Measurements from ENCODE around the gene ZNF473. TPM values are rescaled to one million over a fixed set of nuclear protein-coding genes. Genes with fewer than 3 reads are reported as not detected.

The ZNF473 gene
- total RNA-seq, 1 donor from 2014 or later: 9.7 TPM

GRCh38 chr19:50051964-50052363 is 26.2 kb downstream of the ZNF473 start:
- no peak overlapping the region for H3K4me3 Mint-ChIP-seq (ENCODE audit: unreplicated experiment)
- no peaks in the 10 kb centered on the region for H3K27me3 ChIP-seq (ENCODE audit: insufficient read depth, low read length)
- H3K36me3 ChIP-seq (ENCODE audit: insufficient read depth, low read length): peaks cover 10% of the 10 kb centered on the region
- TF ChIP-seq CTCF (IDR thresholded peaks at IDR 0.05; ENCODE audit: insufficient read depth, low read depth, low read length) (no peak), EZH2 (IDR thresholded peaks at IDR 0.05; ENCODE audit: insufficient read depth, low read length) (no peak)
- H2AFZ ChIP-seq (ENCODE audit: low read depth, low read length): no peak overlapping the region
- DNase-seq (ENCODE audit: low read depth) (no peak), FAIRE-seq (no peak)
- H3K27me3 Mint-ChIP-seq (ENCODE audit: low read depth, unreplicated experiment): no peaks in the 10 kb centered on the region
- H3K9ac ChIP-seq (ENCODE audit: low read length): no peak overlapping the region
- no peaks in the 10 kb centered on the region for H3K79me2 ChIP-seq (ENCODE audit: insufficient read depth, low read length)
- no peaks in the 10 kb centered on the region for H3K4me1 Mint-ChIP-seq (ENCODE audit: low read depth, unreplicated experiment)
- H3K4me2 ChIP-seq (ENCODE audit: low read length): no peak overlapping the region
- no peak overlapping the region for H3K27ac Mint-ChIP-seq (ENCODE audit: unreplicated experiment)
- H3K4me1 ChIP-seq (ENCODE audit: insufficient read depth, low read length): no peaks in the 10 kb centered on the region
- no peak overlapping the region for H3K4me3 ChIP-seq (ENCODE audit: insufficient read depth, low read depth, low read length)
- H3K36me3 Mint-ChIP-seq (ENCODE audit: low read depth, unreplicated experiment): peaks cover 30% of the 10 kb centered on the region
- no peaks in the 10 kb centered on the region for H4K20me1 ChIP-seq (ENCODE audit: insufficient read depth, low read length)
- H3K27ac ChIP-seq (ENCODE audit: low read depth, low read length): no peak overlapping the region
- H3K9me3 ChIP-seq (ENCODE audit: insufficient read depth, low read depth, low read length): peaks cover 17% of the 10 kb centered on the region
- peaks cover 28% of the 10 kb centered on the region for H3K9me3 Mint-ChIP-seq (ENCODE audit: unreplicated experiment)

- no peaks in the 10 kb centered on the region for H3K27me3 Mint-ChIP-seq (ENCODE audit: low read depth, unreplicated experiment)
- TF ChIP-seq EZH2 (IDR thresholded peaks at IDR 0.05; ENCODE audit: insufficient read depth, low read length) (no peak), CTCF (IDR thresholded peaks at IDR 0.05; ENCODE audit: insufficient read depth, low read depth, low read length) (no peak)
- FAIRE-seq (no peak), DNase-seq (ENCODE audit: low read depth) (no peak)
- H2AFZ ChIP-seq (ENCODE audit: low read depth, low read length): no peak overlapping the region
- H3K4me3 ChIP-seq (ENCODE audit: insufficient read depth, low read depth, low read length): no peak overlapping the region
- no peaks in the 10 kb centered on the region for H3K4me1 ChIP-seq (ENCODE audit: insufficient read depth, low read length)
- no peak overlapping the region for H3K27ac ChIP-seq (ENCODE audit: low read depth, low read length)
- H3K4me1 Mint-ChIP-seq (ENCODE audit: low read depth, unreplicated experiment): no peaks in the 10 kb centered on the region
- H3K4me3 Mint-ChIP-seq (ENCODE audit: unreplicated experiment): no peak overlapping the region
- no peaks in the 10 kb centered on the region for H3K79me2 ChIP-seq (ENCODE audit: insufficient read depth, low read length)
- H3K9me3 ChIP-seq (ENCODE audit: insufficient read depth, low read depth, low read length): peaks cover 8% of the 10 kb centered on the region
- peaks cover 18% of the 10 kb centered on the region for H3K36me3 Mint-ChIP-seq (ENCODE audit: low read depth, unreplicated experiment)
- no peak overlapping the region for H3K27ac Mint-ChIP-seq (ENCODE audit: unreplicated experiment)
- no peak overlapping the region for H3K4me2 ChIP-seq (ENCODE audit: low read length)
- H3K27me3 ChIP-seq (ENCODE audit: insufficient read depth, low read length): no peaks in the 10 kb centered on the region
- no peaks in the 10 kb centered on the region for H4K20me1 ChIP-seq (ENCODE audit: insufficient read depth, low read length)
- no peak overlapping the region for H3K9ac ChIP-seq (ENCODE audit: low read length)
- peaks cover 18% of the 10 kb centered on the region for H3K9me3 Mint-ChIP-seq (ENCODE audit: unreplicated experiment)
- no peaks in the 10 kb centered on the region for H3K36me3 ChIP-seq (ENCODE audit: insufficient read depth, low read length)
Observed at GRCh38 chr19:50053119-50053518, 27.3 kb downstream of the ZNF473 start.

GRCh38 chr19:50058425-50058824 is 32.6 kb downstream of the ZNF473 start:
- Mint-ChIP-seq H3K36me3 (ENCODE audit: low read depth, unreplicated experiment) (no peaks in the 10 kb centered on the region), H3K4me1 (ENCODE audit: low read depth, unreplicated experiment) (no peaks in the 10 kb centered on the region), H3K4me3 (ENCODE audit: unreplicated experiment) (no peak overlapping the region), H3K27me3 (ENCODE audit: low read depth, unreplicated experiment) (no peaks in the 10 kb centered on the region), H3K27ac (ENCODE audit: unreplicated experiment) (no peak overlapping the region), H3K9me3 (ENCODE audit: unreplicated experiment) (peaks cover 33% of the 10 kb centered on the region)
- no peak overlapping the region for H3K9ac ChIP-seq (ENCODE audit: low read length)
- H3K27me3 ChIP-seq (ENCODE audit: insufficient read depth, low read length): no peaks in the 10 kb centered on the region
- H2AFZ ChIP-seq (ENCODE audit: low read depth, low read length): no peak overlapping the region
- no peak overlapping the region for H3K4me3 ChIP-seq (ENCODE audit: insufficient read depth, low read depth, low read length)
- no peaks in the 10 kb centered on the region for H4K20me1 ChIP-seq (ENCODE audit: insufficient read depth, low read length)
- H3K79me2 ChIP-seq (ENCODE audit: insufficient read depth, low read length): no peaks in the 10 kb centered on the region
- TF ChIP-seq EZH2 (IDR thresholded peaks at IDR 0.05; ENCODE audit: insufficient read depth, low read length) (no peak), CTCF (IDR thresholded peaks at IDR 0.05; ENCODE audit: insufficient read depth, low read depth, low read length) (no peak)
- peaks cover 26% of the 10 kb centered on the region for H3K9me3 ChIP-seq (ENCODE audit: insufficient read depth, low read depth, low read length)
- no peaks in the 10 kb centered on the region for H3K4me1 ChIP-seq (ENCODE audit: insufficient read depth, low read length)
- no peaks in the 10 kb centered on the region for H3K36me3 ChIP-seq (ENCODE audit: insufficient read depth, low read length)
- FAIRE-seq: no peak
- H3K4me2 ChIP-seq (ENCODE audit: low read length): no peak overlapping the region
- DNase-seq (ENCODE audit: low read depth): no peak
- no peak overlapping the region for H3K27ac ChIP-seq (ENCODE audit: low read depth, low read length)
